WTC11 (cell line): ENCODE measurements around the gene COPZ2. TPM values are rescaled to one million over a fixed set of nuclear protein-coding genes. Genes with fewer than 3 reads are reported as not detected.

Experiments
- ATAC-seq: fragments of 200-7000 bp; cut with Tn5 transposase; 2 replicates; pipeline ENCODE4 v1.10.0; 2021; ENCODE audit warnings: mild to moderate bottlenecking, moderate library complexity
- CTCF ChIA-PET: fragments of 300-600 bp; sonication (Branson Sonifier 250); formaldehyde crosslinking; loops from one replicate; lab custom pipeline; 2021; ENCODE audit warnings: antibody characterized with exemption; lab: Charles Lee
- POLR2A ChIA-PET: fragments of 350-600 bp; sonication (Branson Sonifier 250); formaldehyde crosslinking; loops from one replicate; lab custom pipeline; 2021; ENCODE audit warnings: antibody characterized with exemption; lab: Charles Lee
- DNase-seq: peaks from one replicate; pipeline ENCODE4 v3.0.0; 2021; ENCODE audit warnings: low spot score
- H3K27ac Mint-ChIP-seq: 2 replicates; pipeline ENCODE4 v1.8.0; 2021; ENCODE audit warnings: mixed read lengths
- H3K27me3 Mint-ChIP-seq: 2 replicates; pipeline ENCODE4 v1.8.0; 2021; ENCODE audit warnings: low read depth, mild to moderate bottlenecking, moderate library complexity, mixed read lengths
- H3K36me3 Mint-ChIP-seq: 2 replicates; pipeline ENCODE4 v1.8.0; 2021; ENCODE audit warnings: mixed read lengths
- H3K4me1 Mint-ChIP-seq: 2 replicates; pipeline ENCODE4 v1.8.0; 2022; ENCODE audit warnings: mixed read lengths
- H3K4me3 Mint-ChIP-seq: 2 replicates; pipeline ENCODE4 v1.8.0; 2021; ENCODE audit warnings: mild to moderate bottlenecking, moderate library complexity, mixed read lengths
- H3K9me3 Mint-ChIP-seq: 2 replicates; pipeline ENCODE4 v1.8.0; 2021; ENCODE audit warnings: mixed read lengths
- FOXP1 ChIP-seq: sonication (generic); formaldehyde crosslinking; IDR thresholded peaks from 2 replicates; pipeline ENCODE4 v1.8.0; 2022; ENCODE audit warnings: missing genetic modification reagents, mild to moderate bottlenecking, moderate library complexity, borderline replicate concordance
- GRHL2 ChIP-seq: fragments of 250-450 bp; sonication (Bioruptor Pico); IDR thresholded peaks from 2 replicates; pipeline ENCODE4 v1.8.0; 2022; ENCODE audit warnings: mild to moderate bottlenecking, moderate library complexity; ENCODE audit not compliant: insufficient replicate concordance, severe bottlenecking
- HMGA2 ChIP-seq: fragments of 250-450 bp; sonication (Bioruptor Pico); IDR thresholded peaks from 2 replicates; pipeline ENCODE4 v1.4.0; 2021; ENCODE audit warnings: mild to moderate bottlenecking, moderate library complexity
- JUN ChIP-seq: sonication (generic); formaldehyde crosslinking; IDR thresholded peaks from 2 replicates; pipeline ENCODE4 v1.8.0; 2023; ENCODE audit warnings: mild to moderate bottlenecking, missing genetic modification reagents
- KAT7 ChIP-seq: sonication (generic); formaldehyde crosslinking; IDR thresholded peaks from 2 replicates; pipeline ENCODE4 v1.8.1; 2023; ENCODE audit warnings: missing genetic modification reagents, mild to moderate bottlenecking, borderline replicate concordance
- MYBL2 ChIP-seq: sonication (generic); formaldehyde crosslinking; IDR thresholded peaks from 2 replicates; pipeline ENCODE4 v1.8.1; 2023; ENCODE audit warnings: mild to moderate bottlenecking, moderate library complexity, missing genetic modification reagents
- RORB ChIP-seq: fragments of 250-450 bp; sonication (Bioruptor Pico); IDR thresholded peaks from 2 replicates; pipeline ENCODE4 v1.9.0; 2021; ENCODE audit warnings: mild to moderate bottlenecking
- SP1 ChIP-seq: sonication (generic); formaldehyde crosslinking; conservative IDR thresholded peaks from 2 replicates; pipeline ENCODE4 v1.8.1; 2022; ENCODE audit warnings: missing genetic modification reagents
- ZNF219 ChIP-seq: sonication (generic); formaldehyde crosslinking; IDR thresholded peaks from 2 replicates; pipeline ENCODE4 v1.8.0; 2023; ENCODE audit warnings: missing genetic modification reagents, mild to moderate bottlenecking, borderline replicate concordance
- ZNF232 ChIP-seq: sonication (generic); formaldehyde crosslinking; IDR thresholded peaks from 2 replicates; pipeline ENCODE4 v1.8.0; 2022; ENCODE audit warnings: mild to moderate bottlenecking, missing genetic modification reagents
- total RNA-seq: library from RNA; stranded (reverse); gene quantifications from 3 replicates; pipeline ENCODE4 v1.2.3, GENCODE V29; 2021
- TF ChIP-seq, protein P1 (sequence below): sonication (generic); formaldehyde crosslinking; IDR thresholded peaks from 2 replicates; pipeline ENCODE4 v1.8.0; 2023; ENCODE audit warnings: missing genetic modification reagents, mild to moderate bottlenecking, borderline replicate concordance
- TF ChIP-seq, protein P2 (sequence below): sonication (generic); formaldehyde crosslinking; IDR thresholded peaks from 2 replicates; pipeline ENCODE4 v1.8.1; 2022; ENCODE audit warnings: mild to moderate bottlenecking, missing genetic modification reagents, moderate library complexity, borderline replicate concordance
- TF ChIP-seq, protein P3 (sequence below): sonication (generic); formaldehyde crosslinking; IDR thresholded peaks from 2 replicates; pipeline ENCODE4 v1.8.1; 2023; ENCODE audit warnings: mild to moderate bottlenecking, missing genetic modification reagents
- TF ChIP-seq, protein P4 (sequence below): sonication (generic); formaldehyde crosslinking; IDR thresholded peaks from 2 replicates; pipeline ENCODE4 v1.8.0; 2022; ENCODE audit warnings: missing genetic modification reagents
- TF ChIP-seq, protein P5 (sequence below): sonication (generic); formaldehyde crosslinking; IDR thresholded peaks from 2 replicates; pipeline ENCODE4 v1.8.1; 2023; ENCODE audit warnings: mild to moderate bottlenecking, moderate library complexity, missing genetic modification reagents

COPZ2 gene
- total RNA-seq, 1 experiment from 2014 or later = 0.44 TPM

DNA sequence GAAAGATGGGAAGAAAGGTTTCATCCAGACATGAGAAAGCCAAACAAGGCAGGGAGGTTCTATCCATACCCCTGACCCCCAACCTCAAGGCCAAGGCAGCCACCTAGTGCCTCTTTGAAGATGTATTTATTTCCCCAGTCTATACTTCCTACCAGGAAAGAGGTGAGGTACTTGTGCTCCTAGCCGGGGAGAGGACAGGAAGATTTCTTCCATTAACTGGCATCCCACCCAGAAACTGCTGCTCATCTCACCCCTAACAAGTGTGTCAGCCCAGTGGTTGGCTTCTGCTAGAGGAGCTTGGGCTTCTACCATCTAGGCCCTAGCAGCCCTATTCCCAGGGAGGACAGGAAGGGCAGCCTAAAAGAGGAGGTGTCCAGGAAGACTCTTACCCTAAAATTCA is 8.9 kb downstream of the COPZ2 start (continued):
- TF ChIP-seq, protein P1, sequence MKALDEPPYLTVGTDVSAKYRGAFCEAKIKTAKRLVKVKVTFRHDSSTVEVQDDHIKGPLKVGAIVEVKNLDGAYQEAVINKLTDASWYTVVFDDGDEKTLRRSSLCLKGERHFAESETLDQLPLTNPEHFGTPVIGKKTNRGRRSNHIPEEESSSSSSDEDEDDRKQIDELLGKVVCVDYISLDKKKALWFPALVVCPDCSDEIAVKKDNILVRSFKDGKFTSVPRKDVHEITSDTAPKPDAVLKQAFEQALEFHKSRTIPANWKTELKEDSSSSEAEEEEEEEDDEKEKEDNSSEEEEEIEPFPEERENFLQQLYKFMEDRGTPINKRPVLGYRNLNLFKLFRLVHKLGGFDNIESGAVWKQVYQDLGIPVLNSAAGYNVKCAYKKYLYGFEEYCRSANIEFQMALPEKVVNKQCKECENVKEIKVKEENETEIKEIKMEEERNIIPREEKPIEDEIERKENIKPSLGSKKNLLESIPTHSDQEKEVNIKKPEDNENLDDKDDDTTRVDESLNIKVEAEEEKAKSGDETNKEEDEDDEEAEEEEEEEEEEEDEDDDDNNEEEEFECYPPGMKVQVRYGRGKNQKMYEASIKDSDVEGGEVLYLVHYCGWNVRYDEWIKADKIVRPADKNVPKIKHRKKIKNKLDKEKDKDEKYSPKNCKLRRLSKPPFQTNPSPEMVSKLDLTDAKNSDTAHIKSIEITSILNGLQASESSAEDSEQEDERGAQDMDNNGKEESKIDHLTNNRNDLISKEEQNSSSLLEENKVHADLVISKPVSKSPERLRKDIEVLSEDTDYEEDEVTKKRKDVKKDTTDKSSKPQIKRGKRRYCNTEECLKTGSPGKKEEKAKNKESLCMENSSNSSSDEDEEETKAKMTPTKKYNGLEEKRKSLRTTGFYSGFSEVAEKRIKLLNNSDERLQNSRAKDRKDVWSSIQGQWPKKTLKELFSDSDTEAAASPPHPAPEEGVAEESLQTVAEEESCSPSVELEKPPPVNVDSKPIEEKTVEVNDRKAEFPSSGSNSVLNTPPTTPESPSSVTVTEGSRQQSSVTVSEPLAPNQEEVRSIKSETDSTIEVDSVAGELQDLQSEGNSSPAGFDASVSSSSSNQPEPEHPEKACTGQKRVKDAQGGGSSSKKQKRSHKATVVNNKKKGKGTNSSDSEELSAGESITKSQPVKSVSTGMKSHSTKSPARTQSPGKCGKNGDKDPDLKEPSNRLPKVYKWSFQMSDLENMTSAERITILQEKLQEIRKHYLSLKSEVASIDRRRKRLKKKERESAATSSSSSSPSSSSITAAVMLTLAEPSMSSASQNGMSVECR (CRISPR knock-in tag) = no peak
- TF ChIP-seq FOXP1 (CRISPR knock-in tag) (no peak), ZNF232 (CRISPR knock-in tag) (no peak), ZNF219 (CRISPR knock-in tag) (no peak), JUN (CRISPR knock-in tag) (no peak), RORB (no peak), SP1 (CRISPR knock-in tag) (no peak)
- TF ChIP-seq, protein P2, sequence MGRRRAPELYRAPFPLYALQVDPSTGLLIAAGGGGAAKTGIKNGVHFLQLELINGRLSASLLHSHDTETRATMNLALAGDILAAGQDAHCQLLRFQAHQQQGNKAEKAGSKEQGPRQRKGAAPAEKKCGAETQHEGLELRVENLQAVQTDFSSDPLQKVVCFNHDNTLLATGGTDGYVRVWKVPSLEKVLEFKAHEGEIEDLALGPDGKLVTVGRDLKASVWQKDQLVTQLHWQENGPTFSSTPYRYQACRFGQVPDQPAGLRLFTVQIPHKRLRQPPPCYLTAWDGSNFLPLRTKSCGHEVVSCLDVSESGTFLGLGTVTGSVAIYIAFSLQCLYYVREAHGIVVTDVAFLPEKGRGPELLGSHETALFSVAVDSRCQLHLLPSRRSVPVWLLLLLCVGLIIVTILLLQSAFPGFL (CRISPR knock-in tag) = no peak
- TF ChIP-seq, protein P3, sequence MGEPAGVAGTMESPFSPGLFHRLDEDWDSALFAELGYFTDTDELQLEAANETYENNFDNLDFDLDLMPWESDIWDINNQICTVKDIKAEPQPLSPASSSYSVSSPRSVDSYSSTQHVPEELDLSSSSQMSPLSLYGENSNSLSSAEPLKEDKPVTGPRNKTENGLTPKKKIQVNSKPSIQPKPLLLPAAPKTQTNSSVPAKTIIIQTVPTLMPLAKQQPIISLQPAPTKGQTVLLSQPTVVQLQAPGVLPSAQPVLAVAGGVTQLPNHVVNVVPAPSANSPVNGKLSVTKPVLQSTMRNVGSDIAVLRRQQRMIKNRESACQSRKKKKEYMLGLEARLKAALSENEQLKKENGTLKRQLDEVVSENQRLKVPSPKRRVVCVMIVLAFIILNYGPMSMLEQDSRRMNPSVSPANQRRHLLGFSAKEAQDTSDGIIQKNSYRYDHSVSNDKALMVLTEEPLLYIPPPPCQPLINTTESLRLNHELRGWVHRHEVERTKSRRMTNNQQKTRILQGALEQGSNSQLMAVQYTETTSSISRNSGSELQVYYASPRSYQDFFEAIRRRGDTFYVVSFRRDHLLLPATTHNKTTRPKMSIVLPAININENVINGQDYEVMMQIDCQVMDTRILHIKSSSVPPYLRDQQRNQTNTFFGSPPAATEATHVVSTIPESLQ = no peak

DNA sequence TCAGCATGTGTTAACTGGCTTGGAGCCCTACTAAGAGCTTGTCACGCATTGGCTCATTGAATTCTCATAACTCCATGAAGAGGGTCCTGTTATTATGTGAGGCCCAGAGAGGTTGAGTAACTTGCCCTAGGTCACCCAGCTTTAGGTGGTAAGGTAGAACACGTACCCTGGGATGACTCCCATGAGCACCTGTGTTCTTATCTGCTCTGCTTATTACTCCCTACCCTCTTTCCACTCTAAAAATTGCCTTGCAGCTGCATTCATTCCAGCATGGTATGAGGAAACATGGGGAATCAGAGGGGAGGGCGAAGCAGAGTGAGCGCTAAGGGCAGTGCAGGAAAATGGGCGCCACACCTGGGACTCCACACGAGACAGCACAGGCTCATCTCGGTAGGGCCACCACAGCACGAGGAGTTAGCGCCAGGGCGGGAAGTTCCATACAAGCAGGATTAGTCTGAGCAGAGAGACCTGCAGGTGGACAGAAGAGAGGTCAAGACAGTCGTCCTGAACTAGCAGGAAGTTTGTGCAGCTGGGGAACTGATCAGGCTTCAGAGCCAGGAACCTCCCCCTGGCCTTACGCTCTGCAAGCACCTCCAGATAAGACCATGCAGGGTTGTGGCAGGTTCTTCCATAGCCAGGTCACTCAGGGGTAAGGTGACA is 10.1 kb downstream of the COPZ2 start:
- Mint-ChIP-seq H3K4me1 (peaks cover 25% of the 10 kb centered on the region), H3K27ac (no peak overlapping the region)
- CTCF ChIA-PET = interaction anchor here (0.8 to 3.8 kb wide), 27 partner anchors 9 to 309 kb away, joined by 3 to 108 read pairs (median 6); partner anchors contain the start of genes COPZ2, NFE2L1, PNPO and SNX11
- TF ChIP-seq HMGA2 (CRISPR knock-in tag) (no peak), GRHL2 (CRISPR knock-in tag) (no peak), KAT7 (CRISPR knock-in tag) (no peak)
- TF ChIP-seq, all 79 proteins: peak for 0
- Mint-ChIP-seq H3K4me3 (no peak overlapping the region), H3K9me3 (no peaks in the 10 kb centered on the region), H3K27me3 (peaks cover 46% of the 10 kb centered on the region), H3K36me3 (no peaks in the 10 kb centered on the region)
- ATAC-seq (no peak), DNase-seq (no peak)
- POLR2A ChIA-PET = interaction anchor here (1.0 to 2.4 kb wide), 3 partner anchors 21 to 45 kb away, joined by 4 to 22 read pairs (median 9); partner anchors contain the start of gene NFE2L1

DNA sequence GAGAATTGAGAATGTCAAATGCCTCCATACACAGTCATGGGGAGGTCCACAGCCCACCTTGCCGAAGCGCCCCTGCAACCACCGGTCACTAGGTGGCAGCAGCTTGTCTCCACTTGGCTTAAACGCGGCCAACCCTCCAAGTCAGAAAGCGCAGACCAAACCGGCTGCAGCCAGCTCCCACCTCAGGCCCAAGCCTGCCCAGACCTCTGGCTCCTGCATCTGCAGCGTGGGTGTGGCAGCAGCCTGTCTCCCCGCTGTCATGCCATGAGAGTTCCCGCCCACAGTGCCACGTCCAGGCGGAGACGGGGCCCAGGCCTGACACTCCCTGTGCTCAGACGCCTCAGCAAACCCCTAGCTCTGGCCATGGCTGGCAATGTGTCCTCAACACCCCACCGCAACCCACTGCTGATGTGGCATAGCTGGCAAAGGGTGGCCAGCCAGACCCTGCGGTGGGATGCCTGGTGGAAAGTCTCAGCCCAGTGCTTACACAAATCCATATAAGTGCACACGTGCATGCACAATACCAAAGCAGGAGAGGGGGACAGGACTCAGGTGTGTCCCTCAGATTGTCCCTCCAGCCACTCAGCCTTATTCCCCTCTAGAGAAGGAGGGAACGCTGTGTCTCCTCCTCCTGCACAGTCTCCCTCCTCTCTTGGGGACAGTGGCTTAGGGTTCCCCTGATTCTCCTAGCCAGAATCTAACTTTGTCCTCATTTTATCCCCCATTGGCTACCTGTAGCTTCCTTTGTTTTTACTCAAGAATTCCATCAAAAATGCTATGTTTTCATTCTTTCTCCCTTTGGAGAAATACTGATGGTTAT is 10.9 kb downstream of the COPZ2 start:
- POLR2A ChIA-PET = interaction anchor here (0.6 to 2.4 kb wide), 7 partner anchors 9 to 51 kb away, joined by 3 to 22 read pairs (median 4); partner anchors contain the start of gene NFE2L1
- TF ChIP-seq, protein P4, sequence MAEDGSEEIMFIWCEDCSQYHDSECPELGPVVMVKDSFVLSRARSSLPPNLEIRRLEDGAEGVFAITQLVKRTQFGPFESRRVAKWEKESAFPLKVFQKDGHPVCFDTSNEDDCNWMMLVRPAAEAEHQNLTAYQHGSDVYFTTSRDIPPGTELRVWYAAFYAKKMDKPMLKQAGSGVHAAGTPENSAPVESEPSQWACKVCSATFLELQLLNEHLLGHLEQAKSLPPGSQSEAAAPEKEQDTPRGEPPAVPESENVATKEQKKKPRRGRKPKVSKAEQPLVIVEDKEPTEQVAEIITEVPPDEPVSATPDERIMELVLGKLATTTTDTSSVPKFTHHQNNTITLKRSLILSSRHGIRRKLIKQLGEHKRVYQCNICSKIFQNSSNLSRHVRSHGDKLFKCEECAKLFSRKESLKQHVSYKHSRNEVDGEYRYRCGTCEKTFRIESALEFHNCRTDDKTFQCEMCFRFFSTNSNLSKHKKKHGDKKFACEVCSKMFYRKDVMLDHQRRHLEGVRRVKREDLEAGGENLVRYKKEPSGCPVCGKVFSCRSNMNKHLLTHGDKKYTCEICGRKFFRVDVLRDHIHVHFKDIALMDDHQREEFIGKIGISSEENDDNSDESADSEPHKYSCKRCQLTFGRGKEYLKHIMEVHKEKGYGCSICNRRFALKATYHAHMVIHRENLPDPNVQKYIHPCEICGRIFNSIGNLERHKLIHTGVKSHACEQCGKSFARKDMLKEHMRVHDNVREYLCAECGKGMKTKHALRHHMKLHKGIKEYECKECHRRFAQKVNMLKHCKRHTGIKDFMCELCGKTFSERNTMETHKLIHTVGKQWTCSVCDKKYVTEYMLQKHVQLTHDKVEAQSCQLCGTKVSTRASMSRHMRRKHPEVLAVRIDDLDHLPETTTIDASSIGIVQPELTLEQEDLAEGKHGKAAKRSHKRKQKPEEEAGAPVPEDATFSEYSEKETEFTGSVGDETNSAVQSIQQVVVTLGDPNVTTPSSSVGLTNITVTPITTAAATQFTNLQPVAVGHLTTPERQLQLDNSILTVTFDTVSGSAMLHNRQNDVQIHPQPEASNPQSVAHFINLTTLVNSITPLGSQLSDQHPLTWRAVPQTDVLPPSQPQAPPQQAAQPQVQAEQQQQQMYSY = no peak
- 0 out of 2 replicates have a peak, but pooled peaks have one; percentile 57 for TF ChIP-seq MYBL2 (CRISPR knock-in tag)
- TF ChIP-seq ZNF232 (CRISPR knock-in tag) = no peak
- TF ChIP-seq, protein P5, sequence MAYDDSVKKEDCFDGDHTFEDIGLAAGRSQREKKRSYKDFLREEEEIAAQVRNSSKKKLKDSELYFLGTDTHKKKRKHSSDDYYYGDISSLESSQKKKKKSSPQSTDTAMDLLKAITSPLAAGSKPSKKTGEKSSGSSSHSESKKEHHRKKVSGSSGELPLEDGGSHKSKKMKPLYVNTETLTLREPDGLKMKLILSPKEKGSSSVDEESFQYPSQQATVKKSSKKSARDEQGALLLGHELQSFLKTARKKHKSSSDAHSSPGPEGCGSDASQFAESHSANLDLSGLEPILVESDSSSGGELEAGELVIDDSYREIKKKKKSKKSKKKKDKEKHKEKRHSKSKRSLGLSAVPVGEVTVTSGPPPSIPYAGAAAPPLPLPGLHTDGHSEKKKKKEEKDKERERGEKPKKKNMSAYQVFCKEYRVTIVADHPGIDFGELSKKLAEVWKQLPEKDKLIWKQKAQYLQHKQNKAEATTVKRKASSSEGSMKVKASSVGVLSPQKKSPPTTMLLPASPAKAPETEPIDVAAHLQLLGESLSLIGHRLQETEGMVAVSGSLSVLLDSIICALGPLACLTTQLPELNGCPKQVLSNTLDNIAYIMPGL = peak; percentile 45; the same call in 1 of the 2 replicates
- TF ChIP-seq FOXP1 (CRISPR knock-in tag) = peak; percentile 67; the same call in 1 of the 2 replicates
- peak; percentile 60; the same call in 1 of the 2 replicates for TF ChIP-seq SP1 (CRISPR knock-in tag)

More for the DNA sequence above, 10.9 kb downstream of the COPZ2 start:
- H3K27me3 Mint-ChIP-seq = peaks cover 45% of the 10 kb centered on the region
- H3K36me3 Mint-ChIP-seq = no peaks in the 10 kb centered on the region
- no peaks in the 10 kb centered on the region for H3K9me3 Mint-ChIP-seq
- H3K4me1 Mint-ChIP-seq = peaks cover 25% of the 10 kb centered on the region
- ATAC-seq = peak; percentile 44
- CTCF ChIA-PET = interaction anchor here (0.6 to 3.8 kb wide), 54 partner anchors 9 to 598 kb away, joined by 3 to 108 read pairs (median 4); partner anchors contain the start of genes CBX1, CDK5RAP3, COPZ2 and NFE2L1
- peak; percentile 95 for DNase-seq
- H3K27ac Mint-ChIP-seq = no peak overlapping the region
- peak overlapping the region; percentile 74; the same call in 1 of the 2 replicates for H3K4me3 Mint-ChIP-seq
